Measurements from ENCODE around the gene SLC15A3. TPM values are rescaled to one million over a fixed set of nuclear protein-coding genes. Genes with fewer than 3 reads are reported as not detected.

Gene SLC15A3
- total and polyA plus RNA-seq, 7 experiments from 2014 or later: 0.85 to 101 (median 10.2) TPM

DNA sequence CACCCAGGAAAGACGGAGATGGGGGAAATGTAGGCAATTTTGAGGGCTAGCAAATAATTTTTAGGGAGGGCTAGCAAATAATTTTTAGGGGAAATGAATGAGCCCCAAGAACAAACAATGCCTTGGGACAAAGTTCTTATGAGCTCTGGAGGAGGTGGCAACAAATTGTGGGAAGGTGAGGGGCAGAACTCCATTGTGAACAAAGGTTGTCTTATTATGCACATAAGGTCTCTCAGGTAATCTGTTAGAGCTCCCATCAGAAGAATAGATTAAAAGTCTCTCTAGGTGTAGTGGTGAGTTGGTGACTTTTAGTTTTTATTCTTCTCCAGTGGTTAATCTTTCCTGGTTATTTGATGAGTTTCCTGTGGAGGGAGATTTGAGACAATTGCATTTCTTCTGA, 43.2 kb downstream of the SLC15A3 start:
- Mint-ChIP-seq H3K9me3 (peaks cover 0 to 6% (median 0%) of the 10 kb centered on the region in 11 donors), H3K27ac (peak overlapping the region in 5 of 9 donors; percentile 28 to 99 (median 91)), H3K36me3 (peaks cover 0 to 2% (median 1%) of the 10 kb centered on the region in 5 donors), H3K27me3 (peaks cover 0 to 14% (median 0%) of the 10 kb centered on the region in 5 donors), H3K4me1 (peaks cover 45 to 81% (median 73%) of the 10 kb centered on the region in 7 donors), H3K4me3 (no peak overlapping the region)
- CTCF ChIA-PET: interaction anchor here (0.5 kb wide), 1 partner anchor 788 kb away, joined by 4 read pairs; no protein-coding TSS in a partner anchor
- no peak for ATAC-seq
- POLR2A ChIA-PET: interaction anchor here (0.6 kb wide), 1 partner anchor 1197 kb away, joined by 10 read pairs; no protein-coding TSS in a partner anchor
- no peaks in the 10 kb centered on the region for H3K27me3 ChIP-seq (ENCODE audit: control insufficient read depth in 2 of 2, insufficient read depth in 2 of 2, low read length in 2 of 2)
- DNase-seq: no peak
- H3K4me3 ChIP-seq (ENCODE audit: low read length): no peak overlapping the region
- intact Hi-C loops (cut with micrococcal nuclease): loop anchor here (5.0 kb wide), 2 partner anchors 423 to 1213 kb away; partner anchors contain the start of genes DDB1 (in 1 of the 2), INCENP (in 1 of the 2) and TKFC (in 1 of the 2)
- peaks cover 0 to 2% (median 0%) of the 10 kb centered on the region in 3 experiments for H3K36me3 ChIP-seq (ENCODE audit: control insufficient read depth in 2 of 3, insufficient read depth in 3 of 3, low read length in 3 of 3)
- H3K4me1 ChIP-seq (ENCODE audit: control insufficient read depth in 2 of 2, insufficient read depth in 2 of 2, low read length in 2 of 2): peaks cover 44 to 48% of the 10 kb centered on the region in 2 donors
- no peaks in the 10 kb centered on the region for H3K9me3 ChIP-seq (ENCODE audit: control insufficient read depth in 2 of 3, low read length in 3 of 3)
- no peak overlapping the region for H3K27ac ChIP-seq (ENCODE audit: low read depth, low read length)

DNA sequence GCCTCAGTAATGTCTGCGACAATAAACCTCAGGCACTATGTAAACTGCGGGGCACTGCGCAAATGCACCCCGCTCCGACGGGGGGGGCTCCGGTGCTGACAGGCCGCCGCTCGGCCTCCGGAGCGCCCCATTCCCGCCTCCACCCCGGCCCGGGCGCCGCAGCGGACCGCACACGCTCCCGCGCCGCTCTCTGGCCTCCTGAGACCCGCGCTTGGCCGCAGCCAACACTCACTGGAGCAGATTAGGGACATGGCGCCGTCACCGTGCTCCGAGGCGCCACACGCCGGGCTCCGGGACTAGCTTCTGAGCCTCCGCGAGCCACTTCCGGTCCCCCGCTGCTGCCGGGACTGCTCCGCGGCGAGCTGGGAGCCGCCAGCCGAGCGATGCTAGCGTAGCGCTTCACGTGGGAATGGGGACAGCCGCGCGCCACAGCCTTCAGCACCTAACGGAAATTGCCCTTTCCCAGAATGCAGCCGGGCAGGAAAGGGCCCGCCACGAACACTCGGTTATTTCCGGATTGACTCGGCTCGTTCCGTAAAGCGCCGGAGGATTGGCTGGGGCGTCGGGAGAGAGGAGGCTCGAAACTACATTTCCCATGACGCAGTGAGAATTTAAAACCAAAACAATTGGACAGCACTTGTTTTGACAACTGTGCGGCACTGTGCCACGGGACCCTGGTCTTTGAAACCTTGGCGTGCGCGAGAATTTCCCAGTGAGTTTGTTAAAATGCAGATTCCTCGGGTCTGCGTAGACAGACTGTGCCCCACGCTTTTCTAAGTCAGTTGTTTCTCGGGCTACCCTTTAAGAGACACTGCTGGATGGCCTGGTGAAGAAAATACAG, 45.6 kb downstream of the SLC15A3 start, which contains the start of gene PRPF19:
Gene PRPF19, minus strand, starts transcription at position 454 of the 841 bp plus-strand sequence. Its CDS starts 203 bp downstream, at position 251.
- Histone ChIP-seq H3K4me3 (ENCODE audit: low read length) (peak within 1 kb of the TSS; percentile 89), H3K27ac (ENCODE audit: low read depth, low read length) (peak within 1 kb of the TSS; percentile 88), H3K27me3 (ENCODE audit: control insufficient read depth in 2 of 2, insufficient read depth in 2 of 2, low read length in 2 of 2) (no peaks in the 10 kb centered on the region), H3K9me3 (ENCODE audit: control insufficient read depth in 2 of 3, low read length in 3 of 3) (no peaks in the 10 kb centered on the region), H3K4me1 (ENCODE audit: control insufficient read depth in 2 of 2, insufficient read depth in 2 of 2, low read length in 2 of 2) (peaks cover 22 to 26% of the 10 kb centered on the region in 2 donors), H3K36me3 (ENCODE audit: control insufficient read depth in 2 of 3, insufficient read depth in 3 of 3, low read length in 3 of 3) (peaks cover 11 to 26% (median 13%) of the 10 kb centered on the region in 3 experiments)
- ATAC-seq (peak; percentile 96), DNase-seq (peak; percentile 98 to 100 (median 99))
- CTCF ChIA-PET: interaction anchor here (0.6 to 2.6 kb wide), 5 partner anchors 8 to 281 kb away, joined by 3 to 6 read pairs (median 4); partner anchors contain the start of gene TMEM109
- Mint-ChIP-seq H3K36me3 (peaks cover 0 to 19% (median 8%) of the 10 kb centered on the region in 5 donors), H3K4me1 (peaks cover 34 to 69% (median 58%) of the 10 kb centered on the region in 7 donors), H3K27ac (peak within 1 kb of the TSS; percentile 95 to 100 (median 98)), H3K9me3 (peaks cover 0 to 6% (median 0%) of the 10 kb centered on the region in 11 donors), H3K27me3 (peaks cover 0 to 11% (median 0%) of the 10 kb centered on the region in 5 donors), H3K4me3 (peak within 1 kb of the TSS; percentile 84 to 95 (median 91))
- POLR2A ChIA-PET: interaction anchor here (0.7 to 6.2 kb wide), 10 partner anchors 8 to 1349 kb away, joined by 3 to 64 read pairs (median 8); partner anchors contain the start of genes CD6, CPSF7, SDHAF2 and TMEM109
- intact Hi-C loops (cut with micrococcal nuclease): loop anchor here (1.0 to 5.0 kb wide), 9 partner anchors 8 to 1216 kb away; partner anchors contain the start of genes CCDC86 (in 2 of the 2), DDB1 (in 2 of the 2), TKFC (in 2 of the 2) and TMEM109 (in 2 of the 2)

- ChIA-PET POLR2A (interaction anchor here (0.5 to 6.2 kb wide), 12 partner anchors 8 to 1348 kb away, joined by 3 to 64 read pairs (median 6); partner anchors contain the start of genes CD6, CPSF7, SDHAF2 and TMEM109), CTCF (interaction anchor here (0.6 to 2.6 kb wide), 7 partner anchors 8 to 281 kb away, joined by 3 to 6 read pairs (median 4); partner anchors contain the start of gene TMEM109)
- Mint-ChIP-seq H3K4me3 (peak overlapping the region; percentile 84 to 95 (median 91)), H3K36me3 (peaks cover 0 to 26% (median 10%) of the 10 kb centered on the region in 5 donors), H3K4me1 (peaks cover 32 to 62% (median 51%) of the 10 kb centered on the region in 7 donors), H3K9me3 (peaks cover 0 to 6% (median 0%) of the 10 kb centered on the region in 11 donors), H3K27me3 (peaks cover 0 to 8% (median 0%) of the 10 kb centered on the region in 5 donors), H3K27ac (peak overlapping the region; percentile 90 to 98 (median 95))
- no peaks in the 10 kb centered on the region for H3K27me3 ChIP-seq (ENCODE audit: control insufficient read depth in 2 of 2, insufficient read depth in 2 of 2, low read length in 2 of 2)
- H3K4me3 ChIP-seq (ENCODE audit: low read length): peak overlapping the region; percentile 89
- peaks cover 11 to 34% (median 13%) of the 10 kb centered on the region in 3 experiments for H3K36me3 ChIP-seq (ENCODE audit: control insufficient read depth in 2 of 3, insufficient read depth in 3 of 3, low read length in 3 of 3)
- intact Hi-C loops (cut with micrococcal nuclease): loop anchor here (1.0 to 5.0 kb wide), 9 partner anchors 9 to 1217 kb away; partner anchors contain the start of genes CCDC86 (in 2 of the 2), DDB1 (in 2 of the 2), TKFC (in 2 of the 2) and TMEM109 (in 2 of the 2)
- no peaks in the 10 kb centered on the region for H3K9me3 ChIP-seq (ENCODE audit: control insufficient read depth in 2 of 3, low read length in 3 of 3)
- peak overlapping the region; percentile 85 for H3K27ac ChIP-seq (ENCODE audit: low read depth, low read length)
- DNase-seq: peak in 4 of 9 donors; percentile 23 to 61 (median 32)
- no peak for ATAC-seq
- peaks cover 18 to 19% of the 10 kb centered on the region in 2 donors for H3K4me1 ChIP-seq (ENCODE audit: control insufficient read depth in 2 of 2, insufficient read depth in 2 of 2, low read length in 2 of 2)
Observed at GRCh38 chr11:60905551-60906113, 46.3 kb downstream of the SLC15A3 start.

DNA sequence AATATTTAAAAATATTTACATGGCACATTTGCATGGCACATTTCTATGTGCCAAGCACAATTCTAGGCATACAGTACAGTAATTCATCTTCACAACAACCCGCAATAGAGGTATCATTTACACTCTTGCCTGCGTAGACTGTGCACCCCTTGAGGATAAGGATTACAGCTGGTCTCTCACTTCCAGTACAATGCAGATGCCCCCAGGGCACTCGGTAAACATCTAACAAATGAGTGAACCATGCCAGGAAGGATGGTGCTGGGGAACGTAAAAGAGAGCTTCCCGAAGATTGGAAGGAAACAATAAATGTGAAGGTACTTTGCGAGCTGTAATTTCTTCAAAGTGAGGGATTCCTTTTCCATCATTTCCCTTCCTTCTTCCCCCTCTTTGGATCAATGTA, 46.9 kb downstream of the SLC15A3 start:
- peak overlapping the region; percentile 90 to 98 (median 95) for H3K27ac Mint-ChIP-seq
- peaks cover 0 to 32% (median 10%) of the 10 kb centered on the region in 5 donors for H3K36me3 Mint-ChIP-seq
- POLR2A ChIA-PET: interaction anchor here (0.5 to 6.2 kb wide), 14 partner anchors 9 to 1096 kb away, joined by 3 to 64 read pairs (median 6); partner anchors contain the start of genes CD6, CPSF7, SDHAF2 and TMEM109
- ATAC-seq (no peak), DNase-seq (no peak)
- peaks cover 0 to 6% (median 0%) of the 10 kb centered on the region in 11 donors for H3K9me3 Mint-ChIP-seq
- peak overlapping the region; percentile 84 to 95 (median 91) for H3K4me3 Mint-ChIP-seq
- H3K4me1 Mint-ChIP-seq: peaks cover 30 to 56% (median 45%) of the 10 kb centered on the region in 7 donors
- CTCF ChIA-PET: interaction anchor here (0.8 to 2.6 kb wide), 6 partner anchors 10 to 481 kb away, joined by 3 to 6 read pairs (median 4); no protein-coding TSS in a partner anchor
- H3K27me3 ChIP-seq (ENCODE audit: control insufficient read depth in 2 of 2, insufficient read depth in 2 of 2, low read length in 2 of 2): no peaks in the 10 kb centered on the region
- H3K9me3 ChIP-seq (ENCODE audit: control insufficient read depth in 2 of 3, low read length in 3 of 3): no peaks in the 10 kb centered on the region
- H3K4me1 ChIP-seq (ENCODE audit: control insufficient read depth in 2 of 2, insufficient read depth in 2 of 2, low read length in 2 of 2): peaks cover 18% of the 10 kb centered on the region in 2 donors
- H3K27me3 Mint-ChIP-seq: peaks cover 0 to 5% (median 0%) of the 10 kb centered on the region in 5 donors
- peak overlapping the region; percentile 89 for H3K4me3 ChIP-seq (ENCODE audit: low read length)
- peak overlapping the region; percentile 85 for H3K27ac ChIP-seq (ENCODE audit: low read depth, low read length)
- intact Hi-C loops (cut with micrococcal nuclease): loop anchor here (5.0 kb wide), 2 partner anchors 427 to 1217 kb away; partner anchors contain the start of genes DDB1 (in 1 of the 2), INCENP (in 1 of the 2) and TKFC (in 1 of the 2)
- H3K36me3 ChIP-seq (ENCODE audit: control insufficient read depth in 2 of 3, insufficient read depth in 3 of 3, low read length in 3 of 3): peaks cover 15 to 39% (median 15%) of the 10 kb centered on the region in 3 experiments

- ATAC-seq (no peak), DNase-seq (no peak)
- H3K4me3 Mint-ChIP-seq: peak overlapping the region in 1 of 10 donors; percentile 63
- H3K27me3 Mint-ChIP-seq: no peaks in the 10 kb centered on the region
- H3K27ac Mint-ChIP-seq: peak overlapping the region in 3 of 9 donors; percentile 47 to 95 (median 73)
- Histone ChIP-seq H3K9me3 (ENCODE audit: control insufficient read depth in 2 of 3, low read length in 3 of 3) (no peaks in the 10 kb centered on the region), H3K36me3 (ENCODE audit: control insufficient read depth in 2 of 3, insufficient read depth in 3 of 3, low read length in 3 of 3) (peaks cover 33 to 60% (median 38%) of the 10 kb centered on the region in 3 experiments), H3K4me3 (ENCODE audit: low read length) (no peak overlapping the region), H3K27me3 (ENCODE audit: control insufficient read depth in 2 of 2, insufficient read depth in 2 of 2, low read length in 2 of 2) (no peaks in the 10 kb centered on the region), H3K27ac (ENCODE audit: low read depth, low read length) (no peak overlapping the region), H3K4me1 (ENCODE audit: control insufficient read depth in 2 of 2, insufficient read depth in 2 of 2, low read length in 2 of 2) (peaks cover 18 to 21% of the 10 kb centered on the region in 2 donors)
- POLR2A ChIA-PET: interaction anchor here (1.2 to 6.2 kb wide), 2 partner anchors 11 to 61 kb away, joined by 3 to 64 read pairs; partner anchors contain the start of gene TMEM109
- intact Hi-C loops (cut with micrococcal nuclease): no loop called here
- no peaks in the 10 kb centered on the region for H3K9me3 Mint-ChIP-seq
- CTCF ChIA-PET: interaction anchor here (0.5 to 2.8 kb wide), 6 partner anchors 13 to 1232 kb away, joined by 3 to 16 read pairs (median 4); no protein-coding TSS in a partner anchor
- peaks cover 6 to 48% (median 24%) of the 10 kb centered on the region in 5 donors for H3K36me3 Mint-ChIP-seq
- peaks cover 29 to 49% (median 46%) of the 10 kb centered on the region in 7 donors for H3K4me1 Mint-ChIP-seq
Observed at GRCh38 chr11:60902625-60903024, 49.4 kb downstream of the SLC15A3 start.
